ENCODE measurements around the gene CAPSL.
"Not testable (repeated sequence)": the region's sequence is repeated elsewhere in the genome, so short reads cannot be mapped to it uniquely, and the experiment has no call there.

The CAPSL gene

DNA sequence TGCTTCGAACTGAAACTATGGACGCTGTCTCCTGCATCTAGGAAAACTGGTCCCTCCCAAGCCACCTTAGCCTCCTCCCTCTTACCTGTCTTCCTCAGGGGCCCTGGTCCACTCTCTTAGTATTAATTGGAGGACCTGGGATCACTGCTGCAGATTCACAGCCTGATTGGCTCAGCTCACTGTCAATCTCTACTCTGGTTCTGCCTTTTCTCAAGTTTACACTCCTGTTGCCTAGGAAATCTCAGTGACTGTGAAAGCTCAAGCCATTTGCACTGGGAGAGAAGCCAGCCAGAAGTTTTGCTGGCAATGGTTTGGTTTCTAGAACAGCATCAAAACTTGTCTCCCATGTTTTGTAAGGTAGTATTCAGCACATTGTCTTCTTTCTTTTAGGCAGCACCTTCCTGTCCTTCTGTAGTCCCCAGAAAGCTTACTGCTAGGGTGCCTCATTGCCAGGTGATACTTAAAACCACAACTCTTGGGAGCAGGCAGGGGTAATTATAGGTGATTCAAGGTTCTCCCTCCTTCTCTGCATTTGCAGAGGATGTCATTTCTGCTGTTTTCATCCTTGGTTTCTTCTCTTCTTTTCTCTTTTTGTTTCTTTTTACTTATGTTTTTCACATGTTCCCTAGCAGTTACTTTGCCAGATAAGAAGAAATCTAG lies at the start of gene CAPSL:
Gene CAPSL (minus strand): TSS at position 55 of the 660 bp plus-strand sequence. CDS start 17,502 bp downstream, outside the sequence.
- DNase-seq (ENCODE audit: low spot score) = peak; percentile 24
- no peak for FAIRE-seq

DNA sequence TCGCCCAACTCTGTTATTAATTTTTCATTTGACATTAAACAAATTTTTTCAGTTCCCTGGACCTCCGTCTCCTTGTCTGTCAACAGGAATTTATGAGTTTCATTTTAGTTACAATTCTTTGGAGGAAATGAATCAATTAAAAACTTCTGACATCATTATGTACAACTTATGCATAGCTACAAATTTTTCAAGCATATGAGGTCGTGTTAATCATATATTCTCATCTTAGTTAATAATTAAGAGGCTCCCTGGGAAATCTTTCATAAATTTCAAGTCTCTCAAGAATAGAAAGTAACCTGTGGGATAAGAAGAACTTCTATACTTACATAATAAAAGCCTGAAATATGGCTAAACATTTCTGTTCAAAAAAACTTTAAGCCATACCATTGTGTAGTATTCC lies 49.4 kb upstream of the CAPSL start:
- no peak for FAIRE-seq
- DNase-seq (ENCODE audit: low spot score) = peak; percentile 46

DNA sequence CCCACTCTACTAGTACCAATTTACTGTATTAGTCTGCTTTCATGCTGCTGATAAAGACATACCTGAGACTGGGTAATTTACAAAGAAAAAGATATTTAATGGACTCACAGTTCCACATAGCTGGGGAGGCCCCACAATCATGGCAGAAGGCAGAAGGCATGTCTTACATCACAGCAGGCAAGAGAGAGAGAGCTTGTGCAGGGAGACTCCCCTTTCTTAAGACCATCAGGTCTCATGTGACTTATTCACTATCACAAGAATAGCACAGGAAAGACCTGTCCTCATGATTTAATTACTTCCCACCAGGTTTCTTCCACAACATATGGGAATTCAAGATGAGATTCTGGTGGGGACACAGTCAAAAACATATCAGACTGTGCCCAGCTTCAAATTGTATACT lies 41.3 kb upstream of the CAPSL start:
- FAIRE-seq = no peak
- no peak for DNase-seq (ENCODE audit: low spot score)

DNA sequence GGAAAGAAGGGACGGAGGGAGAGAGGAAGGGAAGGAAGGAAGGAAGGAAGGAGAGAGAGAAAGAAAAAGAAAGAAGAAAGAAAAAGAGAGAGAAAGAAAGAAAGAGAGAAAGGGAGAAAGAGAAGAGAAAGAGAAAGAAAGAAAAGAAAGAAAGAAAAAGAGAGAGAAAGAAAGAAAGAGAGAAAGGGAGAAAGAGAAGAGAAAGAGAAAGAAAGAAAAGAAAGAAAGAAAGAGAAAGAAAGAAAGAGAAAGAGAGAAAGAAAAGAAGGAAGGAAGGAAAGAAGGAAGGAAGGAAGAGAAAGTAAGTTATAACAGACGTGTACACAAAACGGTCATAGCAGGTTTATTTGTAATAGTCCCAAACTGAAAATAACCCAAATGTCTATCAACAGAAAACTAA lies 38.4 kb upstream of the CAPSL start:
- not testable (repeated sequence) for DNase-seq (ENCODE audit: low spot score); FAIRE-seq

DNA sequence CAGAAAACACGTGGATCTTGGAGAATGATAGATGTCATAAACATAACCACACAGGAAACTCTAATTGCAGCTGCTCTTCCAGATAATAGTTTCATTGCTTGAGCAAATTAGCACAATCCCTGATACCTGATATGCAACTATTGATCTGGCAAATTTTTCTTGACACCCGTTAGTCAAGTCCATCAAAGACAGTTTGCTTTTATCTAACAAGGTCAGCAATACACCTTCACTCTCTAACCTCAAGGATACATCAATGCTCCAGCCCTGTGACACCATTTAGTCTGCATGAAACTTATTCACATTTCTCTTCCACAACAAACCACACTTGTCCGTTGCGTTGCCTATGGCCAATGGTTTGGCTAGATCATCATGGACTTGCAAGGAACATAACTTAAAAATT lies 36.1 kb upstream of the CAPSL start:
- no peak for DNase-seq (ENCODE audit: low spot score)
- no peak for FAIRE-seq

DNA sequence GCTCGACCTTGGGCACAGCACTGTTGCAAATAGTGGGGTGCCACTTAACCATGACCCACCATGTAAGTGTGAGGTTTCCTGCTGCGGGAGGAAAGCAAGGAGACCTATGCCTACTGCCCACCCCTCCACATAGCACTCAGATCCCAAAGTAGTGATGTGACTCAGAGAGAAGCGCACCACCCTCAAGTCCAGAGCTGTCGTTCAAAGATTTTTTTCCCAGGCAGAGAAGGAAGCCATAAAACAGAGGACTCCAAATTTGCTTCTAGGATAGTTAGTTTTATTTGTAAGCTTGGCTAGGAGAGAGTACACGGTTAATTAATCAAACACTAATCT lies 33.4 kb upstream of the CAPSL start:
- FAIRE-seq (no peak), DNase-seq (ENCODE audit: low spot score) (no peak)

DNA sequence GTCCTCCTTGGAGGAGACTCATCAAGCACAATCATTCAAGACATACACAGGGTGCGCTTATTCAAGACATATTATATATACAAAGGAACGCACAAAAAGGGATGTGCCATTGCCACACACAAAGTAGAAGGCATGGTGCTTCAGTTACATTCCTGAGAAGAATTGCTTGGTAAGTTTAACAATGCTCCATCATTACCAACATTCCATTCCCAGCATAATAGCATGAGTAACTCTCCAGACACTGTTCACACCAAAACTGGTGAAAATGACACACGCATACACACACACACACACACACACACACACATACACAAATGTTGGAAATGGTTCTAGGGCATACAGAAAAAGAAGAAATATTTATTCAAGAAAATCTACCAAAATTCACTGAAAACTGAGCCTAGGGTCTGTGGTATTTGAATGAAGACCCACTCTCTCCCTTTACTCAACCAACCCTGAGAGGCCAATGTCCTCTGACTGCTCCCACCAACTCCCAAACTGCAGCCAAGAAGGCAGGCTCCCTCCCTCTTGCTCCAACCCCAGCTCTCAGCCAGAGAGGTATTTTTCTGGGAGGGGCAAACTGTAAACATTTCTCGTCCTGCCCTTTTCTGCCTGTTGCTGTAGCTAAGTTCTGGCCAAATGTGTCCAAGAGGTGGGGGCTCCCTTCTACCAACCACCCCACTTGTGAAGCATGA lies 32.9 kb upstream of the CAPSL start:
- FAIRE-seq (no peak), DNase-seq (ENCODE audit: low spot score) (no peak)

DNA sequence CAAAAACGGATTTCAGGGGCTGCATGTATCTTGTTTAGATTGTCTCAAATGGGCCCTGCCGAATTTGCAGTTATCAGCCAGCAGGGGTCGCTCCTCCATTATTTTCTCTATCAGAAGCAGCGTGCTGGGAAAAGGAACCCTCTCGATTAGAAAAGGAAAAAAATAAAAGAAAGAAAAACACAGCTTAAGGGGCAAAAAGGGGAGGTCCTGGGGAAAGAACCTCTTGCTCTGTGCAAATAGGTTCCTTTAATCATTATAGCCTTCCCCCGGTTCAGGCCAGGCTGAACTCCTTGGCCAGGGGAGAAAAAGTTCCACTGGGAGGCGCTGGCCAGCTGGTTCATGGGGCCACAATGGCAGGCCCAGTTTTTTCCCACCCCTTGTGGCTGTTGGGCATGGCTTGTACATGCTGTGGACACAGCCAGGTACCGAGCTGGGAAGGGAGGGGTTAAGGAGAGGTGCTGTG lies 25.0 kb upstream of the CAPSL start:
- FAIRE-seq (no peak), DNase-seq (ENCODE audit: low spot score) (peak; percentile 45)

DNA sequence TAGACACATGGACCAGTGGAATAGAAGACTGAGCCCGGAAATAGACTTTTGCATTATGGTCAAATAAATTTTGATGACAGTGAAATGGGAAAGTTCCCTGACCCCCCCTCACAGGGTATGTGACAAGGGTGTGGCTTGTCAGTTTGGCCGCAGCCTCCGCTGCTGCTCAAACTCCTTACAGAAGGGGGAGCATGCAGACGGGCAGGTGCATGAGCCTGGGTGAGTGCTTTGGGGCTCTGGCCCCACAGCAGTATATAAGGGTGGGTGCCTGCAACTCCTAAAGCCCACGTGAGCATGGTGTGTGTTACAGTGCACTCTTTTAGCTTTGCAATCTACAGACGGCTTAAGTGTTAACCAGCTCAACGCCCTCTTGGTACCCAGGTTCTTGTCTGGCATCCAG lies 21.9 kb upstream of the CAPSL start:
- no peak for FAIRE-seq
- no peak for DNase-seq (ENCODE audit: low spot score)

DNA sequence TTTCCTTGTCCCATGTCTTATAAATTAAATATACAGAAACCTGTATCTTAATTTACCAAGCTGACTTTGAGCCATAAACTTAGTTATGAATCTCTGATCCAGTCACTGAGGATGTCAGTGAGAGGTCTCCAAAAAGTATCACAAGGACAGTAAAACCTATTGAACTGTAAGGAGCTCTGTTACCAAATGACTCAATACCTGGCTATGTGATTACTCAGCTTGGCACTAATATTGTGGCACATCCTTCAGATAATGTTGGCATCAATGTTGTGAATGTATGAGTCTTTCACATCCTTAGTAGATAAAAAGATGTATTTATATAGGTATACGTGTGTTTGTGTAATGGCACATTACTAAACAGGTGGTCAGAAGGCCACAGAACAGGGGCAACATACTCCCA lies 18.0 kb upstream of the CAPSL start:
- FAIRE-seq = peak; percentile 89
- peak; percentile 54 for DNase-seq (ENCODE audit: low spot score)

DNA sequence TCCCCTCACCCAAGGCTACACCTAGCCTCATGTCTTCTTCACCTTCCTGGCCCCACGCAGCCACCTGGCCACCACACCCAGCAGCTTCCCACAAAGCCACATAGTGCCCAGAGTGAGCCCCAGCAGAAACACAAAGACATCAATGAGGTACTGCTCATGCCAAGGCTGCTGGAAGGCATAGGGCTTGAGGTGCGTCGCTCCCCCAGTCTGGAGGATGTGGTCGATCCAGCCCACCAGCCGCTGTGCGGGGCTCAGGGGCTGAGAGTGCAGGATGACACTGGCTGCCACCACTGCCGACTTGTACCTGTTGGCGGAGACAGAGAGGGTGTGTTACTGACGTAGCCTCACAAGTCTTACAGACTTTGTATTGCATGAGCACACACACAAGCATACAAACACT lies 15.8 kb upstream of the CAPSL start:
- DNase-seq (ENCODE audit: low spot score) = no peak
- no peak for FAIRE-seq

DNA sequence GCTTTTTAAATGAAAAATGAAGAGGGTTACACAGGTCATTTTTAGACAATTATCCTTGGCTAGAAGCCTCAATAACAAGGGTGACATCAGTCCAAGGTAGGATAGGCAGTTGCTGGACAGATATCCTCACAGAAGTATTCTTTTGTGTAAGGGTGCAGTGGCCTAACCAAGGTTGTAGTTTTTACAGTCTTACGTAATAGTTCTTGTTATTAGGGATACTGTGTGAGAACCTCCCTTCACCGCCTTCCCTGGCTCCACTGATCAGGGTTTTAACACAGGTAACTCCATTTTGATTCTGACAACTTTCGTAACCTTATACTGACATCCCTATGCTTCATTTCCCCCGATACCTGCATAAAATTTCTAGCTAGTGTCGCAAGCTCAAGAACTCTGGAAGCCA lies 8.7 kb upstream of the CAPSL start:
- FAIRE-seq (no peak), DNase-seq (ENCODE audit: low spot score) (no peak)

DNA sequence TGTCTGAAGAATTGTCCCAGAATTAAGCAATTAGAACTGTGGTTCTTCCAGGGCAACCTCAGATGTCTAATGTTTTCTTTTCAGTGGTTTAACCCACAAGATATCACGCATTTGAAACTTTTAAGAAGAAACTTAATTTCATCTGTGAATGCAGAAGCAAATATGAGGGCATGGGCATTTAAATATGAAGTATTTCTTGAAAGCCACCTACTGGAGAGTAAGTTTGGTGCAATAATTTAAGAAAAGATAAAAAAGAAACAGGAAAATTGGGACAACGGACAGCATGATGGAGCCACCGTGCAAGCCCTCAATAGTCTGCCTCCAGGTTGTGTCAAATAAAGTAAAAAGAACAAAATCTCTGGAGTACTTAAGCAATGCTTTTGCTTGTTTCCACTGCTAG lies 1.2 kb upstream of the CAPSL start:
- DNase-seq (ENCODE audit: low spot score) (no peak), FAIRE-seq (no peak)

DNA sequence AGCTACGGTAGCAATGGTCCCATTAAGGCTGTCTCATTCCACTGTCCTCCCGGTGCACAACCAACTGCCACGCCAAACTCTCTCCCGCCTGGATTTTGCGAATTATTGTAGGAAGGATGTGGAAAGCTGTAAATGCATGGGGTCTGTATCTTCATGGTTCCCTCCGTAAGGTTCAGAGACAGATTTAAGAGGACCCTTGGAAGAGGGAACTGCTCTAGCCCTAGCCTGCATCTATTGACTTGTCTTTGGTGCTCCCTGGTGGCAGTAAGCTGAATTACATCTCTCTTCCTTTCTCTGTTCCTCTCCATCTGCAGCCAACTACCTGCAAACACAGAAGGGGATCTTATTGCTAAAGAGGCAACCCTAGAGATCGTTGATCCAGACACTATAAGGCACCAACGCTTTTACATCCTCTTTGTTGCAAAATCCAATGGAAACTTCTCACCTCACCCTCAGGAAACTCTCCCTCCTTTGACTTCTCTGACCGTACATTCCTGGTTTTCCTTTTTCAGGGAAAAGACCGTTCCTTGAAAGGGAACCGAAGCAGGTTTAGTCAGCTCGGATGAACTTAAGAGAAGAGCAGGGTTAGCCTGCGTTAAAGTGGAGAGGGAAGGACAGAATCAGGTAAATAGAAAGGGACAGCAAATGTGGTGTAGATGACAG lies 11.9 kb downstream of the CAPSL start:
- FAIRE-seq = peak; percentile 67
- peak; percentile 42 for DNase-seq (ENCODE audit: low spot score)

DNA sequence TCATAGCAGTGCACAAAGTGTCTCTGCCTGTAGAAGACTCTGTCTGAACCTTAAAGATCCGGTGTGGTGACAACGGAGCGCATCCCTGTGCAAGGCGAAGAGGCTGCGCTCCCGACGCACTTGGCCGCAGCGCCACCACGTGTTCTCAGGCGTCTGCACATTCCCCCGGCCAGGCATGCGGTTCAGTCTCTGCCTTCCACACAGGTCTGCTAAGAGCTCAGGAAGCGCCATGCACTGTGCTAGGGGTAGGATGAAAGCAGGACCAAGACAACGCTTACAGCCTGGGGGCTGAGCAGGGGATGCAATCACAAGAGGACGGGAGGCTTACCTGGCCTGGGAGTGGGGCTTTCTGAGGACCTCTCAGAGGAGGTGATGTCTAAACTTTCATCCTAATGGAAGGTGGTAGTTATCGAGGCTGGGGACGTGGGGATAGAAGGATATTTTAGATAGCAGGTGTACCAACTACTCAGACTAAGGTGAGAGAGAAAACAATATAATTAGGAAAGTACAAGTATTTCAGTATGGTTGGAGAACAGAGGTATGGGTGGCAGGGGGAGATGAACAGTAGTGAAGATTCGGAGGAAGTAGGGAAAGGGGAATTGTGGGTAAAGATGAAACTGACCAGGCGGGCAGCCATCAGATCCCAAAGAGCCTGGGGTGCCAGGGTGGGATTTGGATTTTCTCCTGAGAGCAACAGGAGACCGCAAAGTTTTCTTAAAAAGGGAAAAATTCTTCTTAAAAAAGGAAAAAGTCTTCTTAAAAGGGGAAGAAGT lies 13.3 kb downstream of the CAPSL start:
- FAIRE-seq = peak; percentile 27

DNA sequence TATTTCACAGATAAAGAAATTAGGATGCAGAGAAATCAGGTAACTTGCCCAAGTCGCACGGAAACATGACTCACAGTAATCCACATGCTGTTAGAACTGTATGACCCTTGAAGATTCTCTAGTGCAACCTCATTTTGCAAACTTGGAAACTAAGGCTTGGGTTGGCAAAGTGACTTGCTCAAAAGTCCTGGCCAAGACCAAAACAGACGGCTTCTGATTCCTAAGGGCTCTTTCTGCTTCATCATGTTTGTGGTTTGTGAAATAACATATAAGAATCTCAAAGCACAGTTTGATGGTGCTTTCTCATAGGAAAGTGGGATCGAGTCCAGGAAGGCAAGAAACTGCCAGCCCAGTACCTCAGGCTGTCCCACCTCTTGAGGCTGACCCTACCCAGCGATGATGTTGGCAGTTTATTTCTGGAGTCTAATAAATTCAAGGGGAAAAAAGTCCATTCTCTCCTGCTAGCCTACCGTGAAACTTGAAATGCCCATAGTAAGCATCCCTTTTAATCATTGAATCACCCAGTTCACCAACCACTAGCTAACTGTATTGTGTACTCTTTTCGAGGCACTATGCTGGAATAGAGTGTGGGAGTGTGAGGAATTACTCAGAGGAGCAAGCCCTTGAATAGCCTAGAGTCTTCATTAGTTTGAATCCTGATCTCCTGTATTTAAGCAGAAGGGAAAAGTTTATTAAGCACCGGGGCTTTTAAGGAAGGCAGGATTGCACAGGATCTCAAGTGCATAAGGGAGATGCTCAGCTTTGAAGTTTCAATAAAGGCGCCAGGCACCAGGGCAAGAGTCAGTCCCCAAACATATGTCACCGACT lies 14.1 kb downstream of the CAPSL start:
- peak; percentile 61 for FAIRE-seq
- peak; percentile 65 for DNase-seq (ENCODE audit: low spot score)

More for the DNA sequence above, 13.3 kb downstream of the CAPSL start:
- DNase-seq (ENCODE audit: low spot score) = peak; percentile 74

DNA sequence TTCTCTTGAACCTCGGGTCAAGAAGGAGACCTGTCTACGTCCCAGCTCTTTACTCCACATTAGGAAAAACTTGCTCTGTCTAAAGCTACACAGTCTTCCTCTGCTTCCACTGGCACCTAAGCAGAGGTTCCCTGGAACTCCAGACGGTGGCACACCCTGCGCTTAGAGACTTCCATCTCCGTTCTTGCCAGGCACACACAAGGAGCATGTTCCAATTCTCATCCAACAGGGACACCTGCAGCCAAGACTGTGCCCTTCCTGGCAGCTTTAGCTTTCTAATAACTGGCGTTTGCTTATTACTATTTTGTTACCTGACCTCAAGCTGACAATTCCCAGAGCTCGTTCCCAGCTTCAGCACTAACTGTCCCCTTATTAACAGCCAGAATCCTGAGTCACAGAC lies 16.0 kb downstream of the CAPSL start:
- no peak for FAIRE-seq
- DNase-seq (ENCODE audit: low spot score) = no peak

DNA sequence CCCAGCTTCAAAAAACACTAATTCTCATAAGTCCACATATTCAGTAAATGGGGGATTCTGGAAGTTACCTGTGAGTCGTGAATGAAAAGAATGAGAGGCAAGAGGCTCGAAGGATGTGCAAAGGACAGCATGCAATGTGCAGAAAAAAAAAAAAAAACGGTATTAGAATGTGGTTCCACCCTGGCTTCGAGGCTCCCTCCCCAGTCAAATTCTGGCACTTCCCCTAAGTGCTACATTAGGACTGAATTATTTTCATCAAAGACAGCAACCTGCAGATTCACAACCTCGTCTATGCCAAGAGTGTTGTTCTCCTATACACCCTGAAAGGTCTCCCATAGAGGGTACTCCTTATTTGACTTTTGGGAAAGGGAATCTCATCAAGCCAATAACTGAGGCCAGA lies 16.5 kb downstream of the CAPSL start:
- DNase-seq (ENCODE audit: low spot score) = no peak
- FAIRE-seq = no peak

DNA sequence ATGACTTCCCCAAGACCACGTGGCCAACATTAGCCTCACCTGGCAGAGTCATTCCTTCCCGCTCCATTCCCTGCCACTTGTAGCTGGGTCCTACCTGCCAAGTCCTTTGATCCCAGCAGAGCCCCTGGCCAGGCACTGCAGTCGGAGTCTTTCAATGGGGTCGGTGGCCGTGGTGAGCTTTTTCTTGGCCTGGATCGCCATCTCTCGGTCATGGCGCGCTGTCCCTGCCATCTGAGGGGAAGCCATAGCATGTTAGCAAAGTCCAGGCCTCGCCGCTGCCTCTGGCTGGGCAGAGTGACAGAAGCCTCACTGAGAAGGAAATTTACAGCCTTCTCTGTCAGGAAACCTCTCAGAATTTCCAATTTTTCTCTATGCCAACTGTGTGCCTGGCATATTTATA lies 17.5 kb downstream of the CAPSL start:
- FAIRE-seq (no peak), DNase-seq (ENCODE audit: low spot score) (no peak)

DNA sequence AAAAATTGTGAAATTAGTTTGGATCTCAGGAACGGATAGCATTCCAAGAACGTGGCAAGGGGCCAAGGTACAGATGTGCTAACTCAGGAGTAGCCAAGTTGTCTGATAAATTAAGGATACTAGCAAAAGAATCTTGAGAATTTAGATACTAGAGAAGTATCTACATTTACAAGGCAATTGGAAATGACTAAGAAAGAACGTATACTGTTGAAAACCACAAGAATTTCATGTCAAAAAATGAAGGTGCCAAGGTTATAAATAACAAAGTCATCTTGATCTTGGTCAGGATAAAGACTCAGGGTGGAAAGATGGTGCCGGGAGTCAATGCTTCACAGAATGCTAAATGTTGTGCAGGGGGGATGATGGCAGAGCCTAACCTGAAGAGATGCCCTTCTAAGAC lies 19.2 kb downstream of the CAPSL start:
- FAIRE-seq = peak; percentile 94
- DNase-seq (ENCODE audit: low spot score) = peak; percentile 97

DNA sequence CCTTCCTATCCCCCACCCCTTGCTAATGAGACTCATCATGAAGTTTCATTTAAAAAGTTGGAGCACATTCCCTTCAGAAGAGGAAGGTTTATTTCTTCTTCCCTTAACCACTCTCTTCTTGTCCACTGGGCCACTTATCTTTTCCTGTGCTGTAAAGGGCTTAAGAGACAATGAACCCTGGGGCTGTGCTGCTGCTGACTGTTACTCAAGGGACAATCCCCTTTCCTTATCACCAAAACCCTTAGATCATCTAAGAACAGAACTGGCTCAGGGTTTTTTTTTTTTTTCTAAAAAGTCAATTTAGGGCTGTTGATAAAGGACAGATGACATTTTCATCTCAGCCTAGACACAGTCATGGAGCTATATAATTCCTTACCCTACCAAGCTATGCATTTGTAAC lies 29.6 kb downstream of the CAPSL start:
- no peak for FAIRE-seq

More for the DNA sequence above, 29.6 kb downstream of the CAPSL start:
- DNase-seq (ENCODE audit: low spot score) = no peak
